H4 (cell line): ENCODE measurements around the gene ACVR2B. TPM values are rescaled to one million over a fixed set of nuclear protein-coding genes. Genes with fewer than 3 reads are reported as not detected.
A peak's percentile ranks its signal among the peaks of the same experiment; 100 is the strongest.
"Not testable (repeated sequence)": the region's sequence is repeated elsewhere in the genome, so short reads cannot be mapped to it uniquely, and the experiment has no call there.

Experiments
- DNase-seq: peaks from one replicate; pipeline ENCODE4 v3.0.0-alpha.2; 2015; ENCODE audit warnings: low spot score
- total RNA-seq: library from RNA; depleted of rRNA; stranded (reverse); fragments of >200 nt; shearing (Covaris generic); gene quantifications from 2 replicates; pipeline ENCODE4 v1.2.3, GENCODE V29; 2014; rRNA removed

The ACVR2B gene
- 0.74 and 1.3 TPM in 2 replicates for total RNA-seq

GRCh38 chr3:38453075-38453912 is at the start of gene ACVR2B:
Gene ACVR2B (plus strand): TSS chr3:38453890. CDS start chr3:38454323, 433 bp downstream.
- DNase-seq: peak; percentile 27

GRCh38 chr3:38404286-38404685 is 49.4 kb upstream of the ACVR2B start:
- peak; percentile 43 for DNase-seq

GRCh38 chr3:38411591-38411990 is 42.1 kb upstream of the ACVR2B start:
- no peak for DNase-seq

- not testable (repeated sequence) for DNase-seq
Measured at GRCh38 chr3:38420758-38421157, 32.9 kb upstream of the ACVR2B start.

- DNase-seq: no peak
Measured at GRCh38 chr3:38421679-38422336, 31.9 kb upstream of the ACVR2B start.

DNA sequence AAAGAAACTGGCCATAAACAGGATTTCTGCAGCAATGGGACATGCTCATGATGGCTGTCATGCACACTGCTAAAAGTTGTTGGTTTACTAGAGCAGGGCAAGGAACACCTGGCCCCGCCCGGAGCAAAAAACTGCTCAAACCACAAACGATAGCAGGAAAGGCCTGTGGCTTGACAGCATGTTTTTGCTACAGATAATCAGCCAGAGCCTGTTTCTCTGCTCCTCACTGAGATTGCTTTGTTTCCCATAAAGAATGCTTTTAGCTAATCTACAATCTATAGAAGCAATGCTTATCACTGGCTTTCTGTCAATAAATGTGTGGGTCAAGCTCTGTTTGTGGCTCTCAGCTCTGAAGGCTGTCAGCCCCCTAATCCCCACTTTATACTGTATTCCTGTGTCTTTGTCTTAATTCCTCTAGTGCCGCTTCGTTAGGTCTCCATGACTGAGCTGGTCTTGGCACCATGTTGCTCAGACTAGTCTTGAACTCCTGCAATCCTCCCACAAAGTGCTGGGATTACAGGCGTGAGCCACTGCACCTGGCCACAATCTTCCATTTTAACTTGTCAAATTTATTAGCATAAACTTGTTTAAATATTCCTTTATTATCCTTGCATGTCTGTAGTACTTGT is 26.8 kb upstream of the ACVR2B start:
- DNase-seq: not testable (repeated sequence)

DNA sequence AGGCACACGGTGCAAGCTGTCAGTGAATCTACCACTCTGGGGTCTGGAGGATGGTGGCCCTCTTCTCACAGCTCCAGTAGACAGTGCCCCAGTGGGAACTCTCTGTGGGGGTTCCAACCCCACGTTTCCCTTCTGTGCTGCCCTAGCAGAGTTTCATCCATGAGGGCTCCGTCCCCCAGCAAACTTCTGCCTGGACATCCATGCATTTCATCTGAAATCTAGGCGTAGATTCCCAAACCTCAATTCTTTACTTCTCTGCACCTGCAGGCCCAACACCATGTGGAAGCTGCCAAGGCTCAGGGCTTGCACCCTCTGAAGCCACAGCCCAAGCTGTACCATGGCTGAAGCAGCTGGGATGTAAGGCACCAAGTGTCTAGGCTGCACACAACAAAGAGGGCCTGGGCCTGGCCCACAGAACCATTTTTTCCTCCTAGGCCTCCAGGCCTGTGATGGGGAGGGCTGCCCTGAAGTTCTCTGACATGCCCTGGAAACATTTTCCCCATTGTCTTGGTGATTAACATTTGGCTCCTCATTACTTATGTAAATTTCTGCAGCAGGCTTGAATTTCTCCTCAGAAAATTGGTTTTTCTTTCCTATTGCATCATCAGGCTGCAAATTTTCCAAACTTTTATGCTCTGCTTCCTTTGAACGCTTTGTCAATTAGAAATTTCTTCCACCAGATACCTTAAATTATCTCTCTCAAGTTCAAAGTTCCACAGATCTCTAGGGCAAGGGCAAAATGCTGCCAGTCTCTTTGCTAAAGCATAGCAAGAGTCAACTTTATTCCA is 20.6 kb upstream of the ACVR2B start:
- not testable (repeated sequence) for DNase-seq

DNA sequence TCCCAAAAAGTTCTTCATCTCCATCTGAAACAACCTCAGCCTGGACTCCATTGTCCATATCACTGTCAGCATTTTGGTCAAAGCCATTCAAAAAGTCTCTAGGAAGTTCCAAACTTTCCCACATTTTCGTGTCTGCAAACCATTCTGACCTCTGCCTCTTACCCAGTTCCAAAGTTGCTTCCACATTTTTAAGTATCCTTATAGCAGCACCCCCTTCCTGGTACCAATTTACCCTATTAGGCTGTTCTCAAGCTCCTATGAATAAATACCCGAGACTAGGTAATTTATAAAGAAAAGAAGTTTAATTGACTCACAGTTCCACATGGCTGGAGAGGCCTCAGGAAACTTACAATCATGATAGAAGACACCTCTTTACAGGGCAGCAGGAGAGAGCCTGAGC is 20.0 kb upstream of the ACVR2B start:
- DNase-seq: not testable (repeated sequence)

GRCh38 chr3:38438436-38439069 is 15.1 kb upstream of the ACVR2B start:
- DNase-seq: not testable (repeated sequence)

DNA sequence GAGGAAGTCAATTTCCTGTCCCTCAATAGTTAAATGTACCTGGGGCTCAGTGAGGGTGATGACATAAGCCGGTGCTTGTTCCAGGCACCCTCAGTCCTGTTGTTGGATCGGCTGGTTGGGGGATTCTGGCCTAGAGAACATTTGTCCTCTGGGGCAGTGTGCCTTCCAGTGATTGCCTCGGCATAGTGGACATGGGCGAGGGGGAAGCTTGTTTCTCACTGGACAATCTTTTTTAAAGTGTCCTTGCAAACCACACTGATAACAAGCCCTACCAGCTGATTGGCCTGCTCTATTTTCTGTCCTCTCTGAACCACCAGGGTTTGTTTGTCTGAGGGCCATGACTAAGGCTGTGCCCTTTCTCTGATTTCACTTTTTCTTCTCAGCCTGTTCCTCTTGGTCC is 10.5 kb upstream of the ACVR2B start:
- not testable (repeated sequence) for DNase-seq

GRCh38 chr3:38446085-38446686 is 7.5 kb upstream of the ACVR2B start:
- no peak for DNase-seq

- no peak for DNase-seq
Measured at GRCh38 chr3:38446812-38447211, 6.9 kb upstream of the ACVR2B start.

- no peak for DNase-seq
Measured at GRCh38 chr3:38450853-38451252, 2.8 kb upstream of the ACVR2B start.

DNA sequence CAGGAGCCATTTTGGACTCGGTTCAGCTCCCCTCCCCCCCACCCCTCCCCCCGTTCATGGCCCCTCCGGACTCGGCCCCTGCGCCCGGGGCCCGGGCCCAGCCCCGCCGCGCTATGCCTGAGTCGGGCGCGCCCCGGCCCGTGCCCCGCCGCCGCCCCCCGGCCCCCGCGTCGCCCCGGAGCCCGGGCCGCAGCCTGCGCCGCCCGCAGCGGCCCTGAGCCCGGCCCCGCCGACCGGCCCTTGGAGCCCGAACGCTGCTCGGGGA is 155 bp downstream of the ACVR2B start:
- DNase-seq: no peak

DNA sequence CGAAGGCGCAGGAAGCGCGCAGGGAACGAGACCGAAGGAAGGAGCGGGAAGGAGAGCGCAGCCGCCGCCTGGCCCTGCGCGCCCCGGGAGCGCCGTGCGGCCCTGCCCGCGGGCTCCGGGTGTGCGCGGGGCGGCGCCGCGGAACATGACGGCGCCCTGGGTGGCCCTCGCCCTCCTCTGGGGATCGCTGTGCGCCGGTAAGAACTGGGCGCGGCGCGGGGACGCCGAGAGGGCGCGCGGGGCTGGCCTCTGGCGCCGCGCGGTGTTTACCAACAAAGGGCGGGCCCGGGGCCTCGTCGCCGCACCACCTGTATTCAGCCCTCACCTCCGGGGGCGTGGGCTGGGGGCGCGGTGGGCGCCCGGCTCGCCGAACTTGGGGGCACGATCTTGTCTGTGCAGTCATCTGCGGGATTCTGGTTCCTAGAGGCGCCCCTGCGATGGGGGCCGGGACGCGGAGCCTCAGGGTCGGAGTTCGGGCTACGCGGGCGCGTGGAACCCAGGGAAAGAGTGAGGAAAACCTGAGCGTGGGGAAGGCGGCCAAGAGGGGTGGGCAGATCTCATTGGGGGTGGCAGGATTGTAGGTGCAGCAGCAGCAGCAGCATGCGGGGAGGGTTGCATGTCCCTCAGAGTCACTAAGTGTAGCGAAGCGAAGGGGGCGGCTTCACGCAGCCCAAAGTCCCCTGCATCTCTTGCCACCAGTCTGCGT is 641 bp downstream of the ACVR2B start:
- DNase-seq: no peak

DNA sequence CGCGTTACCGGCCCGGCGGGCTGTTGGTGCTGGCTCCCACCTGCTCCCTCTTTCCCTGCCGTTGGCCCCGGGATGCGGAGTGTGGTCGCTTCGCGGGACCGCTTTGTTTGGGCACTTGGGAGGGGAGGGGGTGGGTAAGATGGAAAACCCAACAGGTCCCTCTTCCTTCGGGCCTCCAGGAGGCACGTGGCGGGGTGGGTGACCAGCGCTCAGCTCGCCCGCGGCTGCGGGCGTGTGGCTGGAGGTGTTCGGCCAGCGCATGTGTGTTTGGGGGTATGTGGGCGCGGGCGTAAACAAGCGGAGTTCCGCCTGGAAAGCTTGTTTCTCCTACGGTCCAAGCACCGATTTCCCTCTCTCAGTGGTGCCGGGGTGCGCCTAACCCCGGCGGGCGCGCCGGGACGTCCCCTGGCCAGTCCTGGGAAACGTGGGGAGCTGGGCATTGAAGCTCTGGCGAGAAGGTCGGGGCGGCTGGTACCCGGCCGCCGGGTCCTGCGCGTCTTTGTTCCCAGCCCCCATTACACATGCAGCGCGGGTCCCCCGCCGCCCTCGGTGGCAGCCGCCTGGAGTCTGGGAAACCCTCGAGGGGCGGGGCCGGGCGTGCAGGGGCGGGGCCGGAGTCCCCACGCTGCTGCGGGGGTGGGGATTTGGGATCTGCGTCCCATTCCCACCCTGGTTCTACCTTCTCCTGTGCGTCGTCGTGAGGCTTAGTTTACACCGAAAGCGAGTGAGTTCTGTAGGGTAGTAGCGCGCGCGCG is 1.4 kb downstream of the ACVR2B start:
- peak; percentile 34 for DNase-seq

GRCh38 chr3:38455639-38456430 is 2.1 kb downstream of the ACVR2B start:
- no peak for DNase-seq

GRCh38 chr3:38457111-38458003 is 3.7 kb downstream of the ACVR2B start:
- no peak for DNase-seq
